ENCODE results near the gene TRPM3. TPM values are rescaled to one million over a fixed set of nuclear protein-coding genes. Genes with fewer than 3 reads are reported as not detected.

The TRPM3 gene
- total RNA-seq, 1 experiment from 2014 or later: not detected

DNA sequence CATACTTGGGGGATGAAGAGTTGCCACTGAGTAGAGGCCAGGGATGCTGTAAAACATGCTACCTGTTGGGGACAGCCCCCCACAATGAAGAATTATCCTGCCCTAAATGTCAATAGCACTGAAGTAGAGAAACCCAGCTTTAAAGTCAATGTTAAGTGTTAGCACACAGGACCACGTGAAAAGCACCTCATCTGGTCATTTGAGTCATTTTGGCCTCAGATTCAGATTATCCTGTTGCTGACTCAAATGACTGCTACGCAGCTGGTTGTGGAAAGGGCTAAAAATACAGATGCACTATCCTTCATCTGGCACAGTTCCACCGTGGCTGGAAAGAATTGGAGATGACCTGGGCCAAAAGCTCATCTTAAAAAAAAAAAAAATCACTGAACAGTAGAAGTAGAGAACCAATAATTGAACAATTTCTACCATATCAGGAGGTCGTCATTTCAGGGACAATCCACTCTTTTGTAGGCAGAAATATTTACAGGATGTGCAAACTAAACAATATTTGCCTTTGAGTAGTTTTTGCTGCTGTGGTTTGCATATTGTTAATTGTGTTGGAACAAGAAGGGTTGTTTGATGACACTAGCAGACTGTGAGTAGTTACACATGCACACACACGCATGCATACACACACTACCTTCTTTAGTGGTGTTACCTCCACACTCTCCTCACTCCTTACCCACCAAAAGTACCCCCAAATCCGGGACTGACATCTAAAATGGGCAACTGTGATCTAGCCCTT is 511.7 kb downstream of the TRPM3 start:
- POLR2A ChIA-PET: no interaction called here
- ATAC-seq (no peak), DNase-seq (ENCODE audit: low read depth, low spot score) (no peak)
- H3K27ac ChIP-seq (ENCODE audit: low read length): no peak overlapping the region
- TF ChIP-seq, protein P1, sequence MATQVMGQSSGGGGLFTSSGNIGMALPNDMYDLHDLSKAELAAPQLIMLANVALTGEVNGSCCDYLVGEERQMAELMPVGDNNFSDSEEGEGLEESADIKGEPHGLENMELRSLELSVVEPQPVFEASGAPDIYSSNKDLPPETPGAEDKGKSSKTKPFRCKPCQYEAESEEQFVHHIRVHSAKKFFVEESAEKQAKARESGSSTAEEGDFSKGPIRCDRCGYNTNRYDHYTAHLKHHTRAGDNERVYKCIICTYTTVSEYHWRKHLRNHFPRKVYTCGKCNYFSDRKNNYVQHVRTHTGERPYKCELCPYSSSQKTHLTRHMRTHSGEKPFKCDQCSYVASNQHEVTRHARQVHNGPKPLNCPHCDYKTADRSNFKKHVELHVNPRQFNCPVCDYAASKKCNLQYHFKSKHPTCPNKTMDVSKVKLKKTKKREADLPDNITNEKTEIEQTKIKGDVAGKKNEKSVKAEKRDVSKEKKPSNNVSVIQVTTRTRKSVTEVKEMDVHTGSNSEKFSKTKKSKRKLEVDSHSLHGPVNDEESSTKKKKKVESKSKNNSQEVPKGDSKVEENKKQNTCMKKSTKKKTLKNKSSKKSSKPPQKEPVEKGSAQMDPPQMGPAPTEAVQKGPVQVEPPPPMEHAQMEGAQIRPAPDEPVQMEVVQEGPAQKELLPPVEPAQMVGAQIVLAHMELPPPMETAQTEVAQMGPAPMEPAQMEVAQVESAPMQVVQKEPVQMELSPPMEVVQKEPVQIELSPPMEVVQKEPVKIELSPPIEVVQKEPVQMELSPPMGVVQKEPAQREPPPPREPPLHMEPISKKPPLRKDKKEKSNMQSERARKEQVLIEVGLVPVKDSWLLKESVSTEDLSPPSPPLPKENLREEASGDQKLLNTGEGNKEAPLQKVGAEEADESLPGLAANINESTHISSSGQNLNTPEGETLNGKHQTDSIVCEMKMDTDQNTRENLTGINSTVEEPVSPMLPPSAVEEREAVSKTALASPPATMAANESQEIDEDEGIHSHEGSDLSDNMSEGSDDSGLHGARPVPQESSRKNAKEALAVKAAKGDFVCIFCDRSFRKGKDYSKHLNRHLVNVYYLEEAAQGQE (IDR thresholded peaks at IDR 0.05; ENCODE audit: insufficient read depth in 1 of 2, low read depth in 2 of 2, low read length in 1 of 2): no peak
- no peak for TF ChIP-seq POLR2AphosphoS5 (IDR thresholded peaks at IDR 0.05; ENCODE audit: low read depth, low read length)
- TF ChIP-seq TCF7L2 (IDR thresholded peaks at IDR 0.05; ENCODE audit: low read depth, low read length): no peak
- TF ChIP-seq SIN3A (IDR thresholded peaks at IDR 0.05; ENCODE audit: borderline replicate concordance, insufficient read depth, low read depth, low read length): no peak
- TF ChIP-seq, protein P2, sequence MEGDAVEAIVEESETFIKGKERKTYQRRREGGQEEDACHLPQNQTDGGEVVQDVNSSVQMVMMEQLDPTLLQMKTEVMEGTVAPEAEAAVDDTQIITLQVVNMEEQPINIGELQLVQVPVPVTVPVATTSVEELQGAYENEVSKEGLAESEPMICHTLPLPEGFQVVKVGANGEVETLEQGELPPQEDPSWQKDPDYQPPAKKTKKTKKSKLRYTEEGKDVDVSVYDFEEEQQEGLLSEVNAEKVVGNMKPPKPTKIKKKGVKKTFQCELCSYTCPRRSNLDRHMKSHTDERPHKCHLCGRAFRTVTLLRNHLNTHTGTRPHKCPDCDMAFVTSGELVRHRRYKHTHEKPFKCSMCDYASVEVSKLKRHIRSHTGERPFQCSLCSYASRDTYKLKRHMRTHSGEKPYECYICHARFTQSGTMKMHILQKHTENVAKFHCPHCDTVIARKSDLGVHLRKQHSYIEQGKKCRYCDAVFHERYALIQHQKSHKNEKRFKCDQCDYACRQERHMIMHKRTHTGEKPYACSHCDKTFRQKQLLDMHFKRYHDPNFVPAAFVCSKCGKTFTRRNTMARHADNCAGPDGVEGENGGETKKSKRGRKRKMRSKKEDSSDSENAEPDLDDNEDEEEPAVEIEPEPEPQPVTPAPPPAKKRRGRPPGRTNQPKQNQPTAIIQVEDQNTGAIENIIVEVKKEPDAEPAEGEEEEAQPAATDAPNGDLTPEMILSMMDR (IDR thresholded peaks at IDR 0.05): no peak
- no peaks in the 10 kb centered on the region for H3K9me3 ChIP-seq (ENCODE audit: control insufficient read depth, insufficient read depth, low read depth, low read length)
- CTCF ChIA-PET: no interaction called here
- intact Hi-C loops (cut with micrococcal nuclease; ENCODE audit: unreplicated experiment) (no loop called here), in situ Hi-C loops (cut with HindIII; ENCODE audit: low pct_unique_long_range_greater_than_20kb, low sequenced_read_pairs) (no loop called here)
- no TSS peak for BruUV-seq (replicated peaks)
- H3K36me3 ChIP-seq (ENCODE audit: control insufficient read depth, insufficient read depth, low read length): no peaks in the 10 kb centered on the region
- H3K4me3 ChIP-seq (ENCODE audit: low read depth in 2 of 2, low read length in 2 of 2): no peak overlapping the region
- H3K4me1 ChIP-seq (ENCODE audit: control insufficient read depth, insufficient read depth, low read length): no peaks in the 10 kb centered on the region
- no peaks in the 10 kb centered on the region for H3K27me3 ChIP-seq (ENCODE audit: control insufficient read depth, insufficient read depth, low read length)

- Histone ChIP-seq H3K4me3 (ENCODE audit: low read depth in 2 of 2, low read length in 2 of 2) (no peak overlapping the region), H3K4me1 (ENCODE audit: control insufficient read depth, insufficient read depth, low read length) (no peaks in the 10 kb centered on the region), H3K27ac (ENCODE audit: low read length) (no peak overlapping the region), H3K36me3 (ENCODE audit: control insufficient read depth, insufficient read depth, low read length) (no peaks in the 10 kb centered on the region), H3K9me3 (ENCODE audit: control insufficient read depth, insufficient read depth, low read depth, low read length) (no peaks in the 10 kb centered on the region), H3K27me3 (ENCODE audit: control insufficient read depth, insufficient read depth, low read length) (no peaks in the 10 kb centered on the region)
- CTCF ChIA-PET: no interaction called here
- TF ChIP-seq POLR2AphosphoS5 (IDR thresholded peaks at IDR 0.05; ENCODE audit: low read depth, low read length): no peak
- TF ChIP-seq, protein P1 (IDR thresholded peaks at IDR 0.05; ENCODE audit: insufficient read depth in 1 of 2, low read depth in 2 of 2, low read length in 1 of 2): no peak
- no peak for TF ChIP-seq TCF7L2 (IDR thresholded peaks at IDR 0.05; ENCODE audit: low read depth, low read length)
- TF ChIP-seq, protein P2 (IDR thresholded peaks at IDR 0.05): no peak
- TF ChIP-seq SIN3A (IDR thresholded peaks at IDR 0.05; ENCODE audit: borderline replicate concordance, insufficient read depth, low read depth, low read length): no peak
- BruUV-seq (replicated peaks): no TSS peak
- intact Hi-C loops (cut with micrococcal nuclease; ENCODE audit: unreplicated experiment) (no loop called here), in situ Hi-C loops (cut with HindIII; ENCODE audit: low pct_unique_long_range_greater_than_20kb, low sequenced_read_pairs) (no loop called here)
- DNase-seq (ENCODE audit: low read depth, low spot score) (no peak), ATAC-seq (no peak)
- POLR2A ChIA-PET: no interaction called here
Measured at GRCh38 chr9:70609011-70609410, 512.4 kb downstream of the TRPM3 start.

All from Panc1 (cell line).